Mucosa of stomach (tissue), 1 donor: Measurements from ENCODE around the gene RAB3IL1.

Experiments used
- H3K27me3 ChIP-seq: one replicate; pipeline ENCODE4 v1.7.0; 2013; ENCODE audit warnings: mild to moderate bottlenecking, low read length; ENCODE audit not compliant: control insufficient read depth, insufficient read depth
- H3K36me3 ChIP-seq: one replicate; pipeline ENCODE4 v1.7.0; 2013; ENCODE audit warnings: low read length; ENCODE audit not compliant: control insufficient read depth, insufficient read depth
- H3K4me1 ChIP-seq: one replicate; pipeline ENCODE4 v1.7.0; 2013; ENCODE audit warnings: mild to moderate bottlenecking, low read length; ENCODE audit not compliant: control insufficient read depth, insufficient read depth
- H3K4me3 ChIP-seq: one replicate; pipeline ENCODE4 v1.7.0; 2013; ENCODE audit warnings: low read length
- H3K9ac ChIP-seq: one replicate; pipeline ENCODE4 v1.7.0; 2013; ENCODE audit warnings: mild to moderate bottlenecking, low read length, moderate library complexity
- H3K9me3 ChIP-seq: one replicate; pipeline ENCODE4 v1.7.0; 2013; ENCODE audit warnings: mild to moderate bottlenecking, low read length, moderate library complexity; ENCODE audit not compliant: control insufficient read depth
- donor health status: Pancreatic carcinoma.

The RAB3IL1 gene

GRCh38 chr11:61848631-61849030, 68.7 kb downstream of the RAB3IL1 start:
- H3K9me3 ChIP-seq, result no peaks in the 10 kb centered on the region
- no peaks in the 10 kb centered on the region for H3K4me1 ChIP-seq
- no peaks in the 10 kb centered on the region for H3K27me3 ChIP-seq
- H3K9ac ChIP-seq, result no peak overlapping the region
- no peaks in the 10 kb centered on the region for H3K36me3 ChIP-seq
- H3K4me3 ChIP-seq, result no peak overlapping the region

- Histone ChIP-seq H3K36me3 (no peaks in the 10 kb centered on the region), H3K9me3 (no peaks in the 10 kb centered on the region), H3K4me1 (no peaks in the 10 kb centered on the region), H3K27me3 (no peaks in the 10 kb centered on the region), H3K4me3 (no peak overlapping the region), H3K9ac (no peak overlapping the region)
Observed at GRCh38 chr11:61847914-61848581, 69.3 kb downstream of the RAB3IL1 start.
